ENCODE results near the gene LRMDA.

DNA sequence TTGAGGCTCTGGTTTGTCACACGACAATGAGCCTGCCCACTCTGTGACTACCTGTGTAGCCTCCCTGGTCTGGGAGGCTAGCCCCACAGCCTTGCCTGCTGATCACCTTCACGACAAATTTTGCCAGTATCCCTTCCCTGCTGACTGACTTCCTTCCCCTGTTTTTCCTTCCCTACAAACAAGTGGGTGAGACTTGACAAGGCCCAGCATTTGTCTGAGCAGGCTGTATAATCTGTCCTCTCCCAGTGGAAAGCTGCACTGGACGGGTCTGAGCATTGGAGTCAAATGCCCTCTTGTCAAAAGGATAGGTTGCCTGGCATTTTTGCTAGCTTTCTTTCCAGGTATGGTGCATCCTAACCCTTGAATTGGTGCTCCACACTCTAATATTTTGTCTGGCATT is 1117.7 kb downstream of the LRMDA start:
- TF ChIP-seq EP300 (IDR thresholded peaks at IDR 0.05; ENCODE audit: low read depth) (no peak), POLR2A (IDR thresholded peaks at IDR 0.05) (no peak), POLR2AphosphoS5 (IDR thresholded peaks at IDR 0.05) (no peak)
- TF ChIP-seq, protein P1, sequence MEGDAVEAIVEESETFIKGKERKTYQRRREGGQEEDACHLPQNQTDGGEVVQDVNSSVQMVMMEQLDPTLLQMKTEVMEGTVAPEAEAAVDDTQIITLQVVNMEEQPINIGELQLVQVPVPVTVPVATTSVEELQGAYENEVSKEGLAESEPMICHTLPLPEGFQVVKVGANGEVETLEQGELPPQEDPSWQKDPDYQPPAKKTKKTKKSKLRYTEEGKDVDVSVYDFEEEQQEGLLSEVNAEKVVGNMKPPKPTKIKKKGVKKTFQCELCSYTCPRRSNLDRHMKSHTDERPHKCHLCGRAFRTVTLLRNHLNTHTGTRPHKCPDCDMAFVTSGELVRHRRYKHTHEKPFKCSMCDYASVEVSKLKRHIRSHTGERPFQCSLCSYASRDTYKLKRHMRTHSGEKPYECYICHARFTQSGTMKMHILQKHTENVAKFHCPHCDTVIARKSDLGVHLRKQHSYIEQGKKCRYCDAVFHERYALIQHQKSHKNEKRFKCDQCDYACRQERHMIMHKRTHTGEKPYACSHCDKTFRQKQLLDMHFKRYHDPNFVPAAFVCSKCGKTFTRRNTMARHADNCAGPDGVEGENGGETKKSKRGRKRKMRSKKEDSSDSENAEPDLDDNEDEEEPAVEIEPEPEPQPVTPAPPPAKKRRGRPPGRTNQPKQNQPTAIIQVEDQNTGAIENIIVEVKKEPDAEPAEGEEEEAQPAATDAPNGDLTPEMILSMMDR (IDR thresholded peaks at IDR 0.05): no peak

Data from transverse colon (tissue), 4 donors.